Upper lobe of right lung (tissue), 1 donor: ENCODE results near the gene FURIN. TPM values are rescaled to one million over a fixed set of nuclear protein-coding genes. Genes with fewer than 3 reads are reported as not detected.
"Not testable (repeated sequence)": the region's sequence is repeated elsewhere in the genome, so short reads cannot be mapped to it uniquely, and the experiment has no call there.

Source experiments
- ATAC-seq: fragments of 200-7000 bp; cut with Tn5 transposase; one replicate; pipeline ENCODE4 v1.9.1; 2020; ENCODE audit warnings: mild to moderate bottlenecking, moderate library complexity
- DNase-seq: peaks from one replicate; pipeline ENCODE4 v3.0.0-alpha.2; 2020
- H3K27ac ChIP-seq: fragments of 200-600 bp; one replicate; pipeline ENCODE4 v1.8.0; 2022
- H3K27me3 ChIP-seq: fragments of 200-600 bp; one replicate; pipeline ENCODE4 v1.8.0; 2022; ENCODE audit warnings: mild to moderate bottlenecking
- H3K36me3 ChIP-seq: fragments of 200-600 bp; one replicate; pipeline ENCODE4 v1.8.0; 2022
- H3K4me1 ChIP-seq: fragments of 200-600 bp; one replicate; pipeline ENCODE4 v1.8.0; 2022
- H3K4me3 ChIP-seq: fragments of 200-600 bp; one replicate; pipeline ENCODE4 v1.8.0; 2022; ENCODE audit warnings: mild to moderate bottlenecking
- H3K9me3 ChIP-seq: fragments of 200-600 bp; one replicate; pipeline ENCODE4 v1.8.0; 2022
- intact Hi-C: fragments of 100-400 bp; cut with DNase I; formaldehyde crosslinking; loops from one replicate; pipeline ENCODE4 v1.11.0; 2022
- total RNA-seq: library from RNA; stranded (reverse); fragmentation: NEBNext Ultra II Directional; extraction: Animal tissue kit (Norgen Biotek cat#: 25700); gene quantifications from one replicate; pipeline ENCODE4 v1.2.1, GENCODE V29; 2021
- TF ChIP-seq, protein P1 (sequence below): fragments of 200-600 bp; IDR thresholded peaks from one replicate; pipeline ENCODE4 v1.8.0; 2022; ENCODE audit warnings: antibody characterized with exemption
- donor health status: DM: no; HTN: yes; CAD: no; lungs with severe emphysema.

The FURIN gene
- total RNA-seq, 1 donor from 2014 or later = 104 TPM

DNA sequence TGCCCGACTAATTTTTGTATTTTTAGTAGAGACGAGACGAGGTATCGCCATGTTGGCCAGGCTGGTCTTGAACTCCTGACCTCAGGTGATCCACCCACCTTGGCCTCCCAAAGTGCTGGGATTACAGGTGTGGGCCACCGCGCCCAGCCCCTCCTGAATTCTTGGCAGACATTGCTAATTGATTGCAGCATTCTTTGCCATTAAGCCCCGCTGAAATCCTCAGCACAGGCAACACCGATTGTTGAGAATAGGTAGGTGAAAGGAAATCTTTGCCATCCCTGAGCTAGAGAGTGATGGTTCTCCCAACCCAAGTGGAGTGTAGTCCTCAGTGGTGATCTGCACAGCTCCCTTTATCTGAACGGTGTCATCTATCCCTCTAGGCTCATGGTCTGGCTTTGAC is 36.4 kb downstream of the FURIN start:
- DNase-seq (no peak), ATAC-seq (no peak)
- Histone ChIP-seq H3K4me1 (peaks cover 14% of the 10 kb centered on the region), H3K36me3 (peaks cover 52% of the 10 kb centered on the region), H3K9me3 (no peaks in the 10 kb centered on the region), H3K4me3 (no peak overlapping the region), H3K27me3 (no peaks in the 10 kb centered on the region), H3K27ac (no peak overlapping the region)
- intact Hi-C loops = no loop called here
- TF ChIP-seq, protein P1, sequence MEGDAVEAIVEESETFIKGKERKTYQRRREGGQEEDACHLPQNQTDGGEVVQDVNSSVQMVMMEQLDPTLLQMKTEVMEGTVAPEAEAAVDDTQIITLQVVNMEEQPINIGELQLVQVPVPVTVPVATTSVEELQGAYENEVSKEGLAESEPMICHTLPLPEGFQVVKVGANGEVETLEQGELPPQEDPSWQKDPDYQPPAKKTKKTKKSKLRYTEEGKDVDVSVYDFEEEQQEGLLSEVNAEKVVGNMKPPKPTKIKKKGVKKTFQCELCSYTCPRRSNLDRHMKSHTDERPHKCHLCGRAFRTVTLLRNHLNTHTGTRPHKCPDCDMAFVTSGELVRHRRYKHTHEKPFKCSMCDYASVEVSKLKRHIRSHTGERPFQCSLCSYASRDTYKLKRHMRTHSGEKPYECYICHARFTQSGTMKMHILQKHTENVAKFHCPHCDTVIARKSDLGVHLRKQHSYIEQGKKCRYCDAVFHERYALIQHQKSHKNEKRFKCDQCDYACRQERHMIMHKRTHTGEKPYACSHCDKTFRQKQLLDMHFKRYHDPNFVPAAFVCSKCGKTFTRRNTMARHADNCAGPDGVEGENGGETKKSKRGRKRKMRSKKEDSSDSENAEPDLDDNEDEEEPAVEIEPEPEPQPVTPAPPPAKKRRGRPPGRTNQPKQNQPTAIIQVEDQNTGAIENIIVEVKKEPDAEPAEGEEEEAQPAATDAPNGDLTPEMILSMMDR = no peak

DNA sequence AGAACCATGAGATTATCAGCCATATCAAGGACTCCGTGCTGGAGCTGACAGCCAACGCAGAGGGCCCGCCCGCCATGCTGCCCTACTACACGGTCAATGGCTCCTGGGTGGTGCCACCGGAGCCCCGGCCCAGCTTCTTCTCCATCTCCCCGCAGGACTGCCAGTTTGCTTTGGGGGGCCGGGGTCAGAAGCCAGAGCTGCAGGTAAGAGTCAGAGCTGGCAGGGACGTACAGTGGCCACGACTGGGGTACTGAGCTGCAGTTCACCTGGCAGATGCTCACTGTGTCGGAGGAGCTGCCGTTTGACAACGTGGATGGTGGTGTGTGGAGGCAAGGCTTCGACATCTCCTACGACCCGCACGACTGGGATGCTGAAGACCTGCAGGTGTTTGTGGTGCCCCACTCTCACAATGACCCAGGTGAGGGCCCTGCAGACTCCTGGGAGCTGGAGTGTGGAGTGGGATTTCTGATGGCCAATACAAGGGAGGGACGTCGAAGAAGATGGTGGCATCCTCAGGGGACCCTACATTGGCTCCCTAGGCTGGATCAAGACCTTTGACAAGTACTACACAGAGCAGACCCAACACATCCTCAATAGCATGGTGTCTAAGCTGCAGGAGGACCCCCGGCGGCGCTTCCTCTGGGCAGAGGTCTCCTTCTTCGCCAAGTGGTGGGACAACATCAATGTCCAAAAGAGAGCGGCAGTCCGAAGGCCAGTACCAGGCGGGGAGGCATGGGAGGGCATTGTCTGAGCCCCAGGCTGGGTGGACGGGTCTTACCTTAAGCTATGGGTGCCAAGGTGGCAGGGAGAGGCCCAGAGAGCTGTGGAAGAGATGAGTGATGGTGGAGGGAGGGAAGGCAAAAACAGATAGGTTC is 37.2 kb downstream of the FURIN start:
- H3K27me3 ChIP-seq = no peaks in the 10 kb centered on the region
- H3K9me3 ChIP-seq = no peaks in the 10 kb centered on the region
- no peak overlapping the region for H3K27ac ChIP-seq
- ATAC-seq = no peak
- peaks cover 14% of the 10 kb centered on the region for H3K4me1 ChIP-seq
- DNase-seq = no peak
- TF ChIP-seq, protein P1 = no peak
- intact Hi-C loops = no loop called here
- no peak overlapping the region for H3K4me3 ChIP-seq
- peaks cover 60% of the 10 kb centered on the region for H3K36me3 ChIP-seq

DNA sequence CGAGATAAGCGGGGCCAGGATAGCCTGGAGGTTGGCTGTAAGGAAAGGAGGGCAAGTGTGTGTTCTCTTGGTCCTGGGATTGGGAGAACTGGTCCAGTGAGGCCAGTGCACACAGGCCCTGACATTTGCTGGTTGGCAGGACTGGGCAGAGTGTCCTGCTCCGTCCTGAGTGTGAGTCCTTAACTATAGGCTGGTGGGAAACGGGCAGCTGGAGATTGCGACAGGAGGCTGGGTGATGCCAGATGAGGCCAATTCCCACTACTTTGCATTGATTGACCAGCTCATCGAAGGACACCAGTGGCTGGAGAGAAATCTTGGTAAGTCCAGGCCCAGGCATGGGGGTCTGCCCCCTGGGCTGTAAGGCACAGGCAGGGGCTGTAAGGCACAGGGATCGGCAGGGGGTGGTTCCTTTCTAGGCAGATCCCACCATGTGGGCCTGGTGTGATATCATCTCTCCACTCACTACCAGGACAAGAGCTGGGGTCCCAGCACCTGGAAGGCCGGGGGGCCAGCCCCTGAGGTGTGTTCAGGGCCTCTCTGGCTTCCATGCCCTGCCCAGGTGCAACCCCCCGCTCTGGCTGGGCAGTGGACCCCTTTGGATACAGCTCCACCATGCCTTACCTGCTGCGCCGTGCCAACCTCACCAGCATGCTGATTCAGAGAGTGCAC is 37.9 kb downstream of the FURIN start:
- TF ChIP-seq, protein P1 = no peak
- ATAC-seq (no peak), DNase-seq (no peak)
- H3K36me3 ChIP-seq = peaks cover 68% of the 10 kb centered on the region
- intact Hi-C loops = no loop called here
- no peaks in the 10 kb centered on the region for H3K9me3 ChIP-seq
- no peak overlapping the region for H3K4me3 ChIP-seq
- H3K27ac ChIP-seq = no peak overlapping the region
- H3K27me3 ChIP-seq = no peaks in the 10 kb centered on the region
- peaks cover 14% of the 10 kb centered on the region for H3K4me1 ChIP-seq

DNA sequence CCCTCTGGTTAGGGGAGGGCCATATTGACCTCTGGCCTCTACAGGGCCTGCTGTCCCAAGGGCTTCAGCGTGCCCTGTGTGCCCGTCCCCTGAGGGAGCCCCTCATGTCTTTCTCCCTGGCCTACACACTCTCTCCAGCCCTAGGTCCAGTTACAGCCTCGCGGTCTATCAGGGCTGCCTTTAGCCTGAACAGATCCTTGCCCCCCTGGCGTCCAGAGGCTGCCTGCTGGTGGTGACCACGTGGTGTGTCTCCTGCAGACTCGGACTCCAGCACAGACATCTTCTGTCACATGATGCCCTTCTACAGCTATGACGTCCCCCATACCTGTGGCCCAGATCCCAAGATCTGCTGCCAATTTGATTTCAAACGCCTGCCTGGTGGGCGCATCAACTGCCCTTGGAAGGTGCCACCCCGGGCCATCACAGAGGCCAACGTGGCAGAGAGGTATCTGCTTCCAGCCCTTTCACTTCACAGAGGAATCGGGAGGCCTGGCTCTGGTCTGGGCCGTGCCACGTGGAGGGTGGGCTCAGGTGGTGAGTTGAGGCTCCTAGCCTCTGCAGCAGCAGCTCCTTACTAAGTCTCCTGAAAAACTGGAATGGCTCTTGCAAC is 38.8 kb downstream of the FURIN start:
- no peak for DNase-seq
- TF ChIP-seq, protein P1 = no peak
- H3K27me3 ChIP-seq = no peaks in the 10 kb centered on the region
- ATAC-seq = no peak
- no peaks in the 10 kb centered on the region for H3K9me3 ChIP-seq
- H3K4me1 ChIP-seq = peaks cover 8% of the 10 kb centered on the region
- intact Hi-C loops = no loop called here
- peaks cover 76% of the 10 kb centered on the region for H3K36me3 ChIP-seq
- no peak overlapping the region for H3K27ac ChIP-seq
- no peak overlapping the region for H3K4me3 ChIP-seq

DNA sequence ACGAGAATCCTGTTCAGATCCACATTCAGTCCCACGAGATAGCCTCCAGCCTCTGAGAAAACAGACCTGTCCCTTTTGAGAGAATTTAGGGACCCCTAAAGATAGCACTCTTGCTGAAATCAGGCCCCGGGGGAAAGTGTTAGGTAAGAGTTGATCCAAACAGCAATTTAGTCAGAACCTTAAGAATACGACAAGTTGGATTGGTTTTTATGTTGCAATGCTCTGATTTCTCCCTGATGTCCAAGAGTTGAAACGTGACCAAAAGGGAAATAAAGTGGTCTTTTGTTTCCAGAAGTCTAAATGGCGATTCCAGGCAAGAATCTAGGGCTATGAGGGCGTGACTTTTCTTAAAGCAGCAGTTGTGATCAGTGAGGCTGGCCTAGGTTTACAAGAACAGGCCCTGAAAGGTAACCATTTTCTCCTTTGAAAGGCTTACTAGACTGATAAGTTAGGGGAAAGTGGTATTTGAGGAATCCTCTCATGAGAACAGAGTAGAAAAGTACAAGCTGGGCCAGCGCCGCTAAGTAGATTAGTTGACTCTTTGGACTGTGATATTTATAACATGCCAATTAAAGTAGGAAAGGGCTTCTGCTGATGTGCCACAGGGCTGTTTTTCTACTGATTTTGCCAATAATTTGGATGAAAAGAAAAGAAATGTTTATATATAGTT is 39.6 kb downstream of the FURIN start:
- peaks cover 8% of the 10 kb centered on the region for H3K4me1 ChIP-seq
- H3K9me3 ChIP-seq = no peaks in the 10 kb centered on the region
- no peak overlapping the region for H3K4me3 ChIP-seq
- DNase-seq (no peak), ATAC-seq (no peak)
- no peaks in the 10 kb centered on the region for H3K27me3 ChIP-seq
- intact Hi-C loops = no loop called here
- TF ChIP-seq, protein P1 = no peak
- peaks cover 84% of the 10 kb centered on the region for H3K36me3 ChIP-seq
- no peak overlapping the region for H3K27ac ChIP-seq

DNA sequence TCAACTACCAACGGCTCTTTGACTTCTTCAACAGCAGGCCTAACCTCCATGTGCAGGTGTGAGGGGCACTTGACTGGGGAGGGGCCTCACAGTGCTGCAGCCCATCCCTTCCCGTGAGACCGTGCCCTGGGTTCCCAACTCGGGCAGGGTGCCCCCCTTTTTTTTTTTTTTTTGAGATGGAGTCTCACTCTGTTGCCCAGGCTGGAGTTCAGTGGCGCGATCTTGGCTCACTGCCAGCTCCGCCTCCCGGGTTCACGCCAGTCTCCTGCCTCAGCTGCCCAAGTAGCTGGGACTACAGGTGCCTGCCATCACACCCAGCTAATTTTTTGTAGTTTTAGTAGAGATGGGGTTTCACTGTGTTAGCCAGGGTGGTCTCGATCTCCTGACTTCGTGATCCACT is 41.1 kb downstream of the FURIN start:
- DNase-seq, H3K4me3 ChIP-seq, intact Hi-C loops, H3K27ac ChIP-seq, ATAC-seq, H3K27me3 ChIP-seq, H3K4me1 ChIP-seq, H3K9me3 ChIP-seq: not testable (repeated sequence)
- H3K36me3 ChIP-seq = peaks cover 99% of the 10 kb centered on the region
